Measurements from ENCODE around the gene MTMR4. TPM values are rescaled to one million over a fixed set of nuclear protein-coding genes. Genes with fewer than 3 reads are reported as not detected.

MTMR4 gene
- total RNA-seq, 1 donor from 2014 or later = 46.3 TPM

GRCh38 chr17:58530655-58531054 is 16.2 kb upstream of the MTMR4 start:
- TF ChIP-seq CTCF (IDR thresholded peaks at IDR 0.05; ENCODE audit: insufficient read depth, low read length, poor library complexity, severe bottlenecking) = no peak
- no peak for DNase-seq (ENCODE audit: low read depth)
- H3K27me3 ChIP-seq (ENCODE audit: control insufficient read depth, insufficient read depth, low read length) = peaks cover 17% of the 10 kb centered on the region
- no peak overlapping the region for H3K4me3 ChIP-seq (ENCODE audit: low read depth, low read length)
- no peaks in the 10 kb centered on the region for H3K36me3 ChIP-seq (ENCODE audit: control insufficient read depth, insufficient read depth, low read length)

DNA sequence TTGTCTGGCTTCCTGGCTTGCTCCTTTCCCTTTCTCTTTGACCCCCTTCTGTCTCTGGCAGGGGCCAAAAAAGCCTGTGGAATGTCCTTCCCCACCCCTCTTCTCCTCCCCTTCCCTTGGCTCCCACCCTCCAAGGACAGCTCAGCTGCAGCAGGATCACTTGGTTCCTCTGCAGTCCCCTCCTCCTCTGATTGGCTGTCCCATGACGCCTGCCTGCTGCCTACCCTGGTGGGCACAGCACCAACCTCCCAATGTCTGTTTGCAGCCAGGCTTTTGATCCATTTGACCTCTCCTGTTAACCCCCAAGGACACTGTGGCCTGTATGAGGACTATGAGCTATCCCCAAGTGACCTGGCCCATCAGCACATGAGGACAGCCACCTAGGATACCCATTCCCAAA is 14.8 kb upstream of the MTMR4 start:
- peaks cover 17% of the 10 kb centered on the region for H3K27me3 ChIP-seq (ENCODE audit: control insufficient read depth, insufficient read depth, low read length)
- H3K4me3 ChIP-seq (ENCODE audit: low read depth, low read length) = no peak overlapping the region
- no peak for TF ChIP-seq CTCF (IDR thresholded peaks at IDR 0.05; ENCODE audit: insufficient read depth, low read length, poor library complexity, severe bottlenecking)
- no peaks in the 10 kb centered on the region for H3K36me3 ChIP-seq (ENCODE audit: control insufficient read depth, insufficient read depth, low read length)
- DNase-seq (ENCODE audit: low read depth) = no peak

GRCh38 chr17:58528443-58528842 is 14.0 kb upstream of the MTMR4 start:
- no peak for TF ChIP-seq CTCF (IDR thresholded peaks at IDR 0.05; ENCODE audit: insufficient read depth, low read length, poor library complexity, severe bottlenecking)
- H3K27me3 ChIP-seq (ENCODE audit: control insufficient read depth, insufficient read depth, low read length) = peaks cover 17% of the 10 kb centered on the region
- DNase-seq (ENCODE audit: low read depth) = no peak
- H3K4me3 ChIP-seq (ENCODE audit: low read depth, low read length) = no peak overlapping the region
- H3K36me3 ChIP-seq (ENCODE audit: control insufficient read depth, insufficient read depth, low read length) = no peaks in the 10 kb centered on the region

GRCh38 chr17:58527949-58528348 is 13.5 kb upstream of the MTMR4 start:
- no peak for DNase-seq (ENCODE audit: low read depth)
- no peaks in the 10 kb centered on the region for H3K36me3 ChIP-seq (ENCODE audit: control insufficient read depth, insufficient read depth, low read length)
- H3K27me3 ChIP-seq (ENCODE audit: control insufficient read depth, insufficient read depth, low read length) = peaks cover 16% of the 10 kb centered on the region
- no peak overlapping the region for H3K4me3 ChIP-seq (ENCODE audit: low read depth, low read length)
- TF ChIP-seq CTCF (IDR thresholded peaks at IDR 0.05; ENCODE audit: insufficient read depth, low read length, poor library complexity, severe bottlenecking) = no peak

DNA sequence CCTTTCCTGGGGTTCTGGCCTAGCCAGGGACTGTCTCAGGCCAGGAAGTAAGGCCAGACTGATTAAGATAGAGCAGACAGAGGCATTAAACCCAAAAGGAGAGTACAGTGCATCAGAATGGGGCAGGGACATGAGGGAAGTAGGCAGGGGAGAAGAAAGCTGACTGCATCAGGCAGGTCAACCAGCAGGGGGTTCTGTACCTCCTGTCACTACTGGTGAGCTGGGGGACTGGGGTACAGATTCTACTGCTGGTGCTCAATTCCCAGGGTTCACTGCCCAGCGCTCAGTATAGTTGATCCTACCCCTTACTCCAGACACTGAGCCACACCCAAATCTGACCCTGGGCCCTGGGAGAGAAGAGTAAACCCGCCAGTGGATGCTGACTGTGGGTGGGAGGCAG is 12.9 kb upstream of the MTMR4 start:
- no peak overlapping the region for H3K4me3 ChIP-seq (ENCODE audit: low read depth, low read length)
- H3K36me3 ChIP-seq (ENCODE audit: control insufficient read depth, insufficient read depth, low read length) = no peaks in the 10 kb centered on the region
- no peak for DNase-seq (ENCODE audit: low read depth)
- TF ChIP-seq CTCF (IDR thresholded peaks at IDR 0.05; ENCODE audit: insufficient read depth, low read length, poor library complexity, severe bottlenecking) = no peak
- H3K27me3 ChIP-seq (ENCODE audit: control insufficient read depth, insufficient read depth, low read length) = peaks cover 10% of the 10 kb centered on the region

DNA sequence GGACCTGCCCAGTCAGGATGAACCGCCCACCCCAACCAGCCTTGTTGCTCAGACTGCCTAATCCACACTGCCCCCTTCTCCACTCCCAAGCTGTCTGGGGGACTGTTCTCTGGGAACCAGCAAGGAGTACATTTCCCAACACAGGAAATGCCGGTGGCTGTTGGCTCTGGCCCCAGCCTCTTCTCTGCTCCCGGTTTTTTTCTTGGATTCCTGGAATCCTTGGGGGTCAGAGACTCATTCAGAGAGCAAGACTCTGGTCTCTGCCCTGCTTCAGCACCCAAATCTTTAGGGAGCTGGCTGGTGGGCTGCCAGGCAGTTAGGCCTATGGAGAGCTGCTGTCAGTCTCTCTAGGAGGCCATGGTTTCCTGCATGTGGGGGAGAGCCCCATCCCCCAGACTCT is 10.8 kb upstream of the MTMR4 start:
- Histone ChIP-seq H3K36me3 (ENCODE audit: control insufficient read depth, insufficient read depth, low read length) (no peaks in the 10 kb centered on the region), H3K27me3 (ENCODE audit: control insufficient read depth, insufficient read depth, low read length) (no peaks in the 10 kb centered on the region), H3K4me3 (ENCODE audit: low read depth, low read length) (no peak overlapping the region)
- no peak for DNase-seq (ENCODE audit: low read depth)
- TF ChIP-seq CTCF (IDR thresholded peaks at IDR 0.05; ENCODE audit: insufficient read depth, low read length, poor library complexity, severe bottlenecking) = no peak
